ENCODE results near the gene SALL4.

- TF ChIP-seq ZNF592 (IDR thresholded peaks at IDR 0.05), result no peak
- no peak for TF ChIP-seq RB1 (IDR thresholded peaks at IDR 0.05; ENCODE audit: low read depth)
- no peak for TF ChIP-seq HMG20B (CRISPR knock-in tag; IDR thresholded peaks at IDR 0.05)
- TF ChIP-seq ATF6 (CRISPR knock-in tag; IDR thresholded peaks at IDR 0.05), result no peak
- no peak for TF ChIP-seq HDAC2 (IDR thresholded peaks at IDR 0.05)
Measured at GRCh38 chr20:51837436-51837835, 35.1 kb upstream of the SALL4 start.

All from K562 (cell line).